ENCODE measurements around the gene TMEM9. TPM values are rescaled to one million over a fixed set of nuclear protein-coding genes. Genes with fewer than 3 reads are reported as not detected.

The TMEM9 gene
- total RNA-seq, 4 donors from 2014 or later, result 88.9 to 190 (median 133) TPM

DNA sequence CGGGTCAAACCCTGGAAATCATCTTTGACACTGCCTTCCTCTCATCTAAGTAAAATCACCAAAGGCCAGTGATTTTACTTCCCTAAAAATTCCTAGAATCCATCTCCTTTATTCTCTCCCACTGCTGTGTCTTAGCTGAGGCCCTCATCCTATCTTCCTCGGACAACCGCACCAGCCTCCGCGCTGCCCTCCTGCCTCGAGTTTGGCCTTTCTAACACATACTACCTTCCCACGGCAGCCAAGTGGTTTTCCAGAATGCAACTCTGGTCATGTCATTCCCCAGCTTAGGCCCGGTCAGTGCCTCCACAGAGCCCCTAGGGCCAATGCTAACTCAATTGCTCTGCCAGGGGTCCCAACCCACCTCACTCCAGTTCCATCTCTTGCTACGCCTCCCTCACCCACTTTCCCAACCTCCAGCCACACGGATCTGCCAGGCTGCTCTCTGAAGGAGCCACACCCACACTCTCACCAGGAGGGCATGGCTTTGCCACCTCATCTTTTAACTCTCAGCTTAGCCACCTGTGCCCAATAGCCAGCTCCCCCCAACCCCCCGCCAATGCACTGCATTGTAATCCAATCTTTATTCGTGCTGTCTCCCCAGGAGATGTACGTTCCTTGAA, 6.8 kb downstream of the TMEM9 start:
- TF ChIP-seq, protein P1, sequence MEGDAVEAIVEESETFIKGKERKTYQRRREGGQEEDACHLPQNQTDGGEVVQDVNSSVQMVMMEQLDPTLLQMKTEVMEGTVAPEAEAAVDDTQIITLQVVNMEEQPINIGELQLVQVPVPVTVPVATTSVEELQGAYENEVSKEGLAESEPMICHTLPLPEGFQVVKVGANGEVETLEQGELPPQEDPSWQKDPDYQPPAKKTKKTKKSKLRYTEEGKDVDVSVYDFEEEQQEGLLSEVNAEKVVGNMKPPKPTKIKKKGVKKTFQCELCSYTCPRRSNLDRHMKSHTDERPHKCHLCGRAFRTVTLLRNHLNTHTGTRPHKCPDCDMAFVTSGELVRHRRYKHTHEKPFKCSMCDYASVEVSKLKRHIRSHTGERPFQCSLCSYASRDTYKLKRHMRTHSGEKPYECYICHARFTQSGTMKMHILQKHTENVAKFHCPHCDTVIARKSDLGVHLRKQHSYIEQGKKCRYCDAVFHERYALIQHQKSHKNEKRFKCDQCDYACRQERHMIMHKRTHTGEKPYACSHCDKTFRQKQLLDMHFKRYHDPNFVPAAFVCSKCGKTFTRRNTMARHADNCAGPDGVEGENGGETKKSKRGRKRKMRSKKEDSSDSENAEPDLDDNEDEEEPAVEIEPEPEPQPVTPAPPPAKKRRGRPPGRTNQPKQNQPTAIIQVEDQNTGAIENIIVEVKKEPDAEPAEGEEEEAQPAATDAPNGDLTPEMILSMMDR (IDR thresholded peaks at IDR 0.05), result no peak
- TF ChIP-seq POLR2A (IDR thresholded peaks at IDR 0.05), result no peak
- Histone ChIP-seq H3K4me3 (replicated peaks in 1 of 3) (no peak overlapping the region), H3K27ac (no peak overlapping the region), H3K4me1 (peaks cover 0 to 9% of the 10 kb centered on the region in 2 donors), H3K9me3 (no peaks in the 10 kb centered on the region), H3K36me3 (peaks cover 21 to 52% of the 10 kb centered on the region in 2 donors), H3K27me3 (no peaks in the 10 kb centered on the region)
- DNase-seq, result peak in 1 of 2 donors; percentile 15
- intact Hi-C loops (cut with DNase I), result loop anchor here (5.0 kb wide), 1 partner anchor 35 kb away; no protein-coding TSS in a partner anchor
- 81 to 84% methylated on average over 12 of the region's 13 CpGs for WGBS, 2 donors

DNA sequence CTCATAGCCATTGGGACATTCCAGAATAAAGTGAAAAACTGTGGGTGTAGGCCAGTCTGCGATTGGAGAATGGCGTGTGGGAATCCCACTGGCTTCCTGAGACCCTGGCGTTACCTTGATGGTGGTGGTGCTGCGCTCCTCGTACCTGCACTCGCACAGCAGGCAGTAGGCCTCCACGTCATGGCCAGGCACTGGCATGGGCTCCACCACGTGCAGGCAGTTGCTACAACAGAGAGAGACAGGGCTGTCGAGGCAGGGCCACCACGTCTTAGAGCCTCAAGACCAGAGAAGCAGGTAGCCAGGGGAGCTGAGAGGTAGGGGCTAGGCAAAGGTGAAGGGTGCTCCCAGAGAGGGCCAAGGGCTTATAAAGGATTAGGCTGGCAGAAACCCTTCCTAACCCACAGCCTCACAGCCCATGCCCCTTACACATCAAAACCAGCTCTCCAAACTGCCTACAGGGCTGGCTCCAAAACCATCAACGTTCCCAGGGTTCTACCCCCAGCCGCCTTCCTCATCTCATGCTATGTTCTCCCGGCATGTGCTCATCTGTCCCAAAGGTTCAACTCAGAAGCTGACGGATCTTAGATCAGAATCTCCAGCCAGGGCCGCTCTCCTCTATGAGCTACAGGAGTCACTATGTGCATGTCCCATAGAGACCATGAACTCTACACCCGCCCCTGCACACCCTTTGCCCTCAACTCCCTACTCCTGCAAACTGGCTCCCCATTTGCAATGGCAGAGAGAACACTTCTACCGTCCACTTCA, 7.5 kb downstream of the TMEM9 start:
- Histone ChIP-seq H3K4me1 (peaks cover 0 to 9% of the 10 kb centered on the region in 2 donors), H3K36me3 (peaks cover 21 to 52% of the 10 kb centered on the region in 2 donors), H3K9me3 (no peaks in the 10 kb centered on the region), H3K27ac (no peak overlapping the region), H3K4me3 (replicated peaks in 1 of 3) (no peak overlapping the region), H3K27me3 (no peaks in the 10 kb centered on the region)
- WGBS, 2 donors, result 90 to 93% methylated on average over 16 of the region's 17 CpGs
- intact Hi-C loops (cut with DNase I), result loop anchor here (5.0 kb wide), 1 partner anchor 35 kb away; no protein-coding TSS in a partner anchor
- no peak for DNase-seq
- TF ChIP-seq POLR2A (IDR thresholded peaks at IDR 0.05), result no peak

GRCh38 chr1:201145816-201146215, 8.5 kb downstream of the TMEM9 start:
- intact Hi-C loops (cut with DNase I), result loop anchor here (5.0 kb wide), 1 partner anchor 36 kb away; no protein-coding TSS in a partner anchor
- H3K9me3 ChIP-seq, result no peaks in the 10 kb centered on the region
- peaks cover 21 to 51% of the 10 kb centered on the region in 2 donors for H3K36me3 ChIP-seq
- no peak for DNase-seq
- WGBS, 2 donors, result 87 to 98% methylated on average over 7 of the region's 7 CpGs
- no peak for TF ChIP-seq POLR2A (IDR thresholded peaks at IDR 0.05)
- TF ChIP-seq, protein P1 (IDR thresholded peaks at IDR 0.05), result no peak
- H3K27me3 ChIP-seq, result no peaks in the 10 kb centered on the region
- H3K4me1 ChIP-seq, result peaks cover 0 to 9% of the 10 kb centered on the region in 2 donors
- no peak overlapping the region for H3K4me3 ChIP-seq (replicated peaks in 1 of 3)
- H3K27ac ChIP-seq, result no peak overlapping the region

GRCh38 chr1:201145132-201145531, 9.1 kb downstream of the TMEM9 start:
- H3K27me3 ChIP-seq, result no peaks in the 10 kb centered on the region
- no peaks in the 10 kb centered on the region for H3K9me3 ChIP-seq
- no peak for TF ChIP-seq POLR2A (IDR thresholded peaks at IDR 0.05)
- TF ChIP-seq, protein P1 (IDR thresholded peaks at IDR 0.05), result no peak
- peaks cover 21 to 51% of the 10 kb centered on the region in 2 donors for H3K36me3 ChIP-seq
- H3K4me1 ChIP-seq, result peaks cover 0 to 9% of the 10 kb centered on the region in 2 donors
- no peak overlapping the region for H3K27ac ChIP-seq
- intact Hi-C loops (cut with DNase I), result loop anchor here (5.0 kb wide), 1 partner anchor 37 kb away; no protein-coding TSS in a partner anchor
- no peak for DNase-seq
- H3K4me3 ChIP-seq (replicated peaks in 1 of 3), result no peak overlapping the region
- 89 to 92% methylated on average over 3 of the region's 3 CpGs for WGBS, 2 donors

- Histone ChIP-seq H3K27ac (no peak overlapping the region), H3K4me3 (replicated peaks in 1 of 3) (no peak overlapping the region), H3K27me3 (no peaks in the 10 kb centered on the region), H3K9me3 (no peaks in the 10 kb centered on the region), H3K36me3 (peaks cover 21 to 51% of the 10 kb centered on the region in 2 donors), H3K4me1 (peaks cover 0 to 9% of the 10 kb centered on the region in 2 donors)
- no peak for DNase-seq
- TF ChIP-seq POLR2A (IDR thresholded peaks at IDR 0.05), result no peak
- TF ChIP-seq, protein P1 (IDR thresholded peaks at IDR 0.05), result no peak
- 76 to 85% methylated on average over 5 of the region's 5 CpGs for WGBS, 2 donors
- intact Hi-C loops (cut with DNase I), result loop anchor here (5.0 kb wide), 1 partner anchor 38 kb away; no protein-coding TSS in a partner anchor
Measured at GRCh38 chr1:201144701-201145100, 9.6 kb downstream of the TMEM9 start.
